IMR-90 (cell line): ENCODE measurements around the gene SYPL1. TPM values are rescaled to one million over a fixed set of nuclear protein-coding genes. Genes with fewer than 3 reads are reported as not detected.

ENCODE experiments used
- ATAC-seq: fragments of 200-7000 bp; cut with Tn5 transposase; 2 replicates; pipeline ENCODE4 v1.9.1; 2020; ENCODE audit warnings: low read depth, mild to moderate bottlenecking, moderate library complexity
- BruUV-seq: library from RNA; stranded (reverse); fragments of 400-500 nt; replicated peaks from 2 replicates; lab custom pipeline; 2021; lab: Mats Ljungman, UMichigan
- CTCF ChIA-PET: fragments of 300-600 bp; formaldehyde crosslinking; extraction: SDS; loops from one replicate; lab custom pipeline; 2021; ENCODE audit warnings: antibody characterized with exemption; lab: Yijun Ruan, JAX
- POLR2A ChIA-PET: fragments of 300-600 bp; sonication (Branson Sonifier 250); formaldehyde crosslinking; loops from one replicate; lab custom pipeline; 2022; ENCODE audit warnings: antibody characterized with exemption; ENCODE audit not compliant: unreplicated experiment; lab: Charles Lee
- DNase-seq: peaks from one replicate; pipeline ENCODE4 v3.0.0; 2013
- H2AFZ ChIP-seq: replicated peaks from 2 replicates; pipeline ENCODE3; 2013; ENCODE audit warnings: low read length, mild to moderate bottlenecking; ENCODE audit not compliant: poor library complexity
- H2AK5ac ChIP-seq: 2 replicates; pipeline ENCODE4 v1.6.1; 2013; ENCODE audit warnings: low read depth, low read length, inconsistent platforms
- H2AK9ac ChIP-seq: replicated peaks from 2 replicates; pipeline ENCODE3; 2013; ENCODE audit warnings: mild to moderate bottlenecking, low read depth, low read length, moderate library complexity; ENCODE audit not compliant: poor library complexity
- H2BK120ac ChIP-seq: 2 replicates; pipeline ENCODE4 v1.6.1; 2013; ENCODE audit warnings: low read depth, low read length, inconsistent platforms
- H2BK15ac ChIP-seq: 3 replicates; pipeline ENCODE4 v1.6.1; 2013; ENCODE audit warnings: low read depth, low read length, inconsistent platforms
- H2BK20ac ChIP-seq: 2 replicates; pipeline ENCODE4 v1.6.1; 2013; ENCODE audit warnings: low read depth, mild to moderate bottlenecking, inconsistent platforms, low read length, moderate library complexity
- H2BK5ac ChIP-seq: 2 replicates; pipeline ENCODE4 v1.6.1; 2013; ENCODE audit warnings: mild to moderate bottlenecking, low read depth, low read length, inconsistent platforms; ENCODE audit not compliant: poor library complexity, severe bottlenecking
- H3K14ac ChIP-seq: replicated peaks from 2 replicates; pipeline ENCODE4 v1.6.1; 2013; ENCODE audit warnings: low read depth, low read length, inconsistent platforms
- H3K18ac ChIP-seq: 2 replicates; pipeline ENCODE4 v1.6.1; 2013; ENCODE audit warnings: low read depth, low read length, control low read depth
- H3K23ac ChIP-seq: 2 replicates; pipeline ENCODE4 v1.6.1; 2013; ENCODE audit warnings: low read depth, low read length, inconsistent platforms
- H3K27ac ChIP-seq: 2 replicates; pipeline ENCODE4 v1.5.1; 2013; ENCODE audit warnings: mild to moderate bottlenecking, control low read depth, low read length; ENCODE audit not compliant: insufficient read depth
- H3K27me3 ChIP-seq: 2 replicates; pipeline ENCODE4 v1.6.1; 2013; ENCODE audit warnings: low read length; ENCODE audit not compliant: control insufficient read depth, insufficient read depth
- H3K36me3 ChIP-seq: 2 replicates; pipeline ENCODE4 v1.6.1; 2013; ENCODE audit warnings: low read length, mixed read lengths; ENCODE audit not compliant: control insufficient read depth, insufficient read depth
- H3K4ac ChIP-seq: 2 replicates; pipeline ENCODE4 v1.6.1; 2013; ENCODE audit warnings: low read depth, low read length, inconsistent platforms
- H3K4me1 ChIP-seq: 2 replicates; pipeline ENCODE4 v1.6.1; 2013; ENCODE audit warnings: low read length, mixed read lengths; ENCODE audit not compliant: control insufficient read depth, insufficient read depth
- H3K4me2 ChIP-seq: 2 replicates; pipeline ENCODE4 v1.6.1; 2013; ENCODE audit warnings: low read depth, mild to moderate bottlenecking, control low read depth, low read length, moderate library complexity
- H3K4me3 ChIP-seq: 2 replicates; pipeline ENCODE4 v1.5.1; 2013; ENCODE audit warnings: low read depth, mild to moderate bottlenecking, control low read depth, low read length, moderate library complexity; ENCODE audit not compliant: insufficient read depth
- H3K56ac ChIP-seq: 2 replicates; pipeline ENCODE4 v1.6.1; 2013; ENCODE audit warnings: low read length, inconsistent platforms; ENCODE audit not compliant: insufficient read depth; ENCODE audit errors: extremely low read depth
- H3K79me1 ChIP-seq, 2 experiments: 2 replicates each; pipeline ENCODE4 v1.6.1; 2013; ENCODE audit warnings: low read length in 2 of 2, inconsistent platforms in 1 of 2, low read depth in 1 of 2
- H3K9ac ChIP-seq: 2 replicates; pipeline ENCODE4 v1.6.1; 2013; ENCODE audit warnings: low read depth, low read length, control low read depth
- H3K9me1 ChIP-seq: 2 replicates; pipeline ENCODE4 v1.6.1; 2013; ENCODE audit warnings: low read length, inconsistent platforms; ENCODE audit not compliant: insufficient read depth
- H3K9me3 ChIP-seq: 2 replicates; pipeline ENCODE4 v1.6.1; 2013; ENCODE audit warnings: low read length; ENCODE audit not compliant: control insufficient read depth, insufficient read depth
- H4K20me1 ChIP-seq: 2 replicates; pipeline ENCODE4 v1.6.1; 2013; ENCODE audit warnings: low read length, inconsistent platforms; ENCODE audit not compliant: insufficient read depth
- H4K5ac ChIP-seq: 2 replicates; pipeline ENCODE4 v1.6.1; 2013; ENCODE audit warnings: mild to moderate bottlenecking, low read depth, low read length, control low read depth
- H4K8ac ChIP-seq, 2 experiments: 2 replicates each; pipeline ENCODE4 v1.6.1; 2013; ENCODE audit warnings: low read depth in 2 of 2, low read length in 2 of 2, control low read depth in 1 of 2, inconsistent platforms in 1 of 2
- H4K91ac ChIP-seq: 2 replicates; pipeline ENCODE4 v1.6.1; 2013; ENCODE audit warnings: low read depth, low read length, inconsistent platforms; ENCODE audit not compliant: insufficient read depth
- BHLHE40 ChIP-seq: fragments of 150-350 bp; IDR thresholded peaks from 2 replicates; pipeline ENCODE4 v1.6.1; 2016; ENCODE audit warnings: mild to moderate bottlenecking, low read depth, low read length
- CEBPB ChIP-seq: IDR thresholded peaks from 2 replicates; pipeline ENCODE4 v1.6.1; 2012; ENCODE audit warnings: low read depth, low read length, improper control_type of control experiment
- CHD1 ChIP-seq: IDR thresholded peaks from 2 replicates; pipeline ENCODE4 v1.6.1; 2012; ENCODE audit warnings: low read depth, low read length, improper control_type of control experiment
- MAFK ChIP-seq: IDR thresholded peaks from 2 replicates; pipeline ENCODE4 v1.6.1; 2012; ENCODE audit warnings: low read depth, low read length, improper control_type of control experiment
- MAZ ChIP-seq: IDR thresholded peaks from 2 replicates; pipeline ENCODE4 v1.6.1; 2012; ENCODE audit warnings: low read depth, mild to moderate bottlenecking, low read length, improper control_type of control experiment, moderate library complexity, borderline replicate concordance
- RCOR1 ChIP-seq: IDR thresholded peaks from 2 replicates; pipeline ENCODE4 v1.6.1; 2012; ENCODE audit warnings: mild to moderate bottlenecking, low read length, improper control_type of control experiment; ENCODE audit not compliant: insufficient replicate concordance
- SMC3 ChIP-seq: fragments of 150-350 bp; IDR thresholded peaks from 2 replicates; pipeline ENCODE4 v1.6.1; 2016; ENCODE audit warnings: low read depth, mild to moderate bottlenecking, antibody characterized with exemption, low read length, moderate library complexity
- USF2 ChIP-seq: fragments of 150-350 bp; IDR thresholded peaks from 2 replicates; pipeline ENCODE4 v1.6.1; 2017; ENCODE audit warnings: mild to moderate bottlenecking, antibody characterized with exemption, low read length, low read depth
- WGBS, 2 experiments: methylation state at CpG; one replicate each; pipeline versions ENCODE4 v1.1.5 to v1.1.7; 2013; ENCODE audit warnings: missing lambda C conversion rate in 2 of 2; ENCODE audit not compliant: insufficient read length in 1 of 2; ENCODE audit errors: extremely low coverage in 2 of 2; 5-methylcytosine and 5-hydroxymethylcytosine counted together
- dilution Hi-C: fragments of 300-500 bp; cut with HindIII; formaldehyde crosslinking; loops from one replicate; pipeline ENCODE4 v1.14.3; 2018; ENCODE audit warnings: low sequenced_read_pairs; ENCODE audit not compliant: unreplicated experiment
- in situ Hi-C: fragments of 300-500 bp; cut with MboI; formaldehyde crosslinking; loops from 3 replicates; pipeline ENCODE4 v1.14.3; 2019; ENCODE audit warnings: low sequenced_read_pairs, inconsistent platforms, mixed read lengths
- intact Hi-C: fragments of 100-400 bp; cut with micrococcal nuclease; formaldehyde crosslinking; loops from 2 replicates; pipeline ENCODE4 v1.10.0; 2022
- polyA plus RNA-seq, 3 experiments: library from polyadenylated mRNA; depleted of rRNA; stranded (reverse); fragments of >200 nt; gene quantifications; 2 replicates each; pipeline ENCODE4 v1.2.3, GENCODE V29; 2012; ENCODE audit warnings: low replicate concordance in 1 of 3
- total RNA-seq: library from RNA; depleted of rRNA; stranded (reverse); fragments of >200 nt; gene quantifications from 2 replicates; pipeline ENCODE4 v1.2.3, GENCODE V29; 2012
- TF ChIP-seq, protein P1 (sequence below): conservative IDR thresholded peaks from 2 replicates; pipeline ENCODE4 v1.5.1; 2012; ENCODE audit warnings: mild to moderate bottlenecking, low read depth, low read length, improper control_type of control experiment

Gene SYPL1
- total and polyA plus RNA-seq, 2 of the 4 experiments (the other 2 are of a cell fraction): 19.0 to 45.0 TPM

GRCh38 chr7:106095634-106096033 is 16.5 kb downstream of the SYPL1 start:
- H3K4me1 ChIP-seq: no peaks in the 10 kb centered on the region; the same call in 1 of the 2 replicates
- no peak overlapping the region for H3K4me2 ChIP-seq
- H2AK5ac ChIP-seq: no peak overlapping the region
- no peak overlapping the region for H3K18ac ChIP-seq
- dilution Hi-C loops (no loop called here), in situ Hi-C loops (no loop called here), intact Hi-C loops (no loop called here)
- H3K9me3 ChIP-seq: no peaks in the 10 kb centered on the region
- no peaks in the 10 kb centered on the region for H3K27me3 ChIP-seq
- H2AK9ac ChIP-seq: no peak overlapping the region
- no peak overlapping the region for H3K23ac ChIP-seq
- peaks cover 8% of the 10 kb centered on the region for H3K36me3 ChIP-seq
- POLR2A ChIA-PET: no interaction called here
- no TSS peak for BruUV-seq
- no peak overlapping the region for H4K91ac ChIP-seq
- no peak overlapping the region for H2AFZ ChIP-seq
- no peak overlapping the region for H2BK120ac ChIP-seq
- H2BK5ac ChIP-seq: no peak overlapping the region
- H3K14ac ChIP-seq: no peak overlapping the region
- no peak overlapping the region for H2BK15ac ChIP-seq
- H3K9ac ChIP-seq: no peak overlapping the region
- no peak overlapping the region for H3K4me3 ChIP-seq
- no peak overlapping the region for H3K4ac ChIP-seq
- WGBS, 2 experiments: no CpG with 5 or more reads among the region's 1 CpG
- TF ChIP-seq MAZ (no peak), BHLHE40 (no peak), MAFK (no peak), CEBPB (no peak), RCOR1 (no peak), SMC3 (no peak), USF2 (no peak), CHD1 (no peak)
- TF ChIP-seq, protein P1, sequence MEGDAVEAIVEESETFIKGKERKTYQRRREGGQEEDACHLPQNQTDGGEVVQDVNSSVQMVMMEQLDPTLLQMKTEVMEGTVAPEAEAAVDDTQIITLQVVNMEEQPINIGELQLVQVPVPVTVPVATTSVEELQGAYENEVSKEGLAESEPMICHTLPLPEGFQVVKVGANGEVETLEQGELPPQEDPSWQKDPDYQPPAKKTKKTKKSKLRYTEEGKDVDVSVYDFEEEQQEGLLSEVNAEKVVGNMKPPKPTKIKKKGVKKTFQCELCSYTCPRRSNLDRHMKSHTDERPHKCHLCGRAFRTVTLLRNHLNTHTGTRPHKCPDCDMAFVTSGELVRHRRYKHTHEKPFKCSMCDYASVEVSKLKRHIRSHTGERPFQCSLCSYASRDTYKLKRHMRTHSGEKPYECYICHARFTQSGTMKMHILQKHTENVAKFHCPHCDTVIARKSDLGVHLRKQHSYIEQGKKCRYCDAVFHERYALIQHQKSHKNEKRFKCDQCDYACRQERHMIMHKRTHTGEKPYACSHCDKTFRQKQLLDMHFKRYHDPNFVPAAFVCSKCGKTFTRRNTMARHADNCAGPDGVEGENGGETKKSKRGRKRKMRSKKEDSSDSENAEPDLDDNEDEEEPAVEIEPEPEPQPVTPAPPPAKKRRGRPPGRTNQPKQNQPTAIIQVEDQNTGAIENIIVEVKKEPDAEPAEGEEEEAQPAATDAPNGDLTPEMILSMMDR: no peak
- CTCF ChIA-PET: no interaction called here
- peaks cover 13% of the 10 kb centered on the region in 2 experiments for H3K79me1 ChIP-seq
- no peak overlapping the region for H3K56ac ChIP-seq
- no peaks in the 10 kb centered on the region; the same call in 1 of the 2 replicates for H3K9me1 ChIP-seq
- no peak overlapping the region for H4K8ac ChIP-seq
- H2BK20ac ChIP-seq: no peak overlapping the region
- no peak for DNase-seq
- H4K20me1 ChIP-seq: peaks cover 11% of the 10 kb centered on the region
- no peak for ATAC-seq
- H4K5ac ChIP-seq: no peak overlapping the region
- H3K27ac ChIP-seq: no peak overlapping the region
